HepG2 (cell line): ENCODE results near the gene IQCN. TPM values are rescaled to one million over a fixed set of nuclear protein-coding genes. Genes with fewer than 3 reads are reported as not detected.

Source experiments
- ADNP ChIP-seq: sonication (generic); formaldehyde crosslinking; IDR thresholded peaks from 2 replicates; pipeline ENCODE4 v1.4.0; 2020; ENCODE audit warnings: missing genetic modification reagents
- ARID4A ChIP-seq: sonication (generic); formaldehyde crosslinking; IDR thresholded peaks from 2 replicates; pipeline ENCODE4 v1.5.0; 2020; ENCODE audit warnings: mild to moderate bottlenecking, missing genetic modification reagents, borderline replicate concordance
- ARNT2 ChIP-seq: sonication (generic); formaldehyde crosslinking; IDR thresholded peaks from 2 replicates; pipeline ENCODE4 v1.8.0; 2022; ENCODE audit warnings: mild to moderate bottlenecking, low read depth, missing genetic modification reagents, moderate library complexity
- FOXA3 ChIP-seq: IDR thresholded peaks from 2 replicates; pipeline ENCODE4 v1.6.1; 2016; ENCODE audit warnings: missing genetic modification reagents, missing compliant biosample characterization
- KAT7 ChIP-seq: IDR thresholded peaks from 2 replicates; pipeline ENCODE4 v1.6.1; 2018; ENCODE audit warnings: borderline replicate concordance, missing compliant biosample characterization
- KDM5B ChIP-seq: sonication (generic); formaldehyde crosslinking; IDR thresholded peaks from 2 replicates; pipeline ENCODE4 v1.4.0; 2020; ENCODE audit warnings: missing genetic modification reagents, mild to moderate bottlenecking, borderline replicate concordance
- REPIN1 ChIP-seq: sonication (generic); formaldehyde crosslinking; IDR thresholded peaks from 2 replicates; pipeline ENCODE4 v1.8.0; 2022; ENCODE audit warnings: missing genetic modification reagents, low read depth, mild to moderate bottlenecking, borderline replicate concordance
- SRSF9 ChIP-seq: fragments of 200-400 bp; formaldehyde crosslinking; IDR thresholded peaks from 2 replicates; pipeline ENCODE4 v1.6.1; 2018; ENCODE audit warnings: borderline replicate concordance, mild to moderate bottlenecking, low read depth, low read length; ENCODE audit not compliant: insufficient read depth, poor library complexity, severe bottlenecking
- TEAD2 ChIP-seq: sonication (generic); formaldehyde crosslinking; IDR thresholded peaks from 2 replicates; pipeline ENCODE4 v1.9.0; 2021; ENCODE audit warnings: missing genetic modification reagents
- ZNF20 ChIP-seq: sonication (generic); formaldehyde crosslinking; IDR thresholded peaks from 2 replicates; pipeline ENCODE4 v1.4.0; 2020; ENCODE audit warnings: mild to moderate bottlenecking, moderate library complexity, missing genetic modification reagents
- ZNF318 ChIP-seq: sonication (generic); formaldehyde crosslinking; IDR thresholded peaks from 2 replicates; pipeline ENCODE4 v1.4.0; 2020; ENCODE audit warnings: mild to moderate bottlenecking, missing genetic modification reagents
- ZNF335 ChIP-seq: sonication (generic); formaldehyde crosslinking; IDR thresholded peaks from 2 replicates; pipeline ENCODE4 v1.4.0; 2020; ENCODE audit warnings: missing genetic modification reagents
- ZNF446 ChIP-seq: sonication (generic); formaldehyde crosslinking; IDR thresholded peaks from 2 replicates; pipeline ENCODE4 v1.5.0; 2020; ENCODE audit warnings: mild to moderate bottlenecking, missing genetic modification reagents
- ZNF607 ChIP-seq: sonication (generic); formaldehyde crosslinking; IDR thresholded peaks from 2 replicates; pipeline ENCODE4 v1.5.1; 2020; ENCODE audit warnings: missing genetic modification reagents, mild to moderate bottlenecking, borderline replicate concordance
- ZNF766 ChIP-seq: sonication (generic); formaldehyde crosslinking; IDR thresholded peaks from 2 replicates; pipeline ENCODE4 v1.5.0; 2020; ENCODE audit warnings: missing genetic modification reagents, borderline replicate concordance
- ZNF780A ChIP-seq: sonication (generic); formaldehyde crosslinking; IDR thresholded peaks from 2 replicates; pipeline ENCODE4 v1.8.0; 2022; ENCODE audit warnings: mild to moderate bottlenecking, missing genetic modification reagents, moderate library complexity
- polyA plus RNA-seq, 8 experiments: library from polyadenylated mRNA; depleted of rRNA in 3 of 8; stranded (reverse) in 7 of 8; unstranded in 1 of 8; fragments of >200 nt; fragmentation: Illumina TruSeq in 4 of 8; extraction: Trizol in 4 of 8; gene quantifications; 2 replicates each; pipeline versions ENCODE4 v1.2.1 to v1.2.3, GENCODE V29; 2011 to 2016; ENCODE audit warnings: low read depth in 4 of 8, missing spikeins in 1 of 8, mixed read lengths in 1 of 8; ENCODE audit not compliant: insufficient read depth in 1 of 8
- total RNA-seq, 5 experiments: library from RNA; depleted of rRNA; stranded (reverse); fragments of >200 nt; fragmentation: Illumina TruSeq; extraction: Trizol; gene quantifications; 2 replicates each; pipeline ENCODE4 v1.2.3, GENCODE V29; 2016; ENCODE audit warnings: low read depth in 1 of 5

IQCN gene
- total and polyA plus RNA-seq, 2 of the 13 experiments (the other 11 are each of a cell fraction or from before 2014, with no cell fraction given), result 0.04 to 0.18 TPM

GRCh38 chr19:18319591-18320135 is 45.4 kb upstream of the IQCN start (continued):
- peak; percentile 78; the same call in 1 of the 2 replicates for TF ChIP-seq ARID4A (CRISPR knock-in tag)
- no peak for TF ChIP-seq ZNF20 (CRISPR knock-in tag)
- peak; percentile 7; the same call in 1 of the 2 replicates for TF ChIP-seq KDM5B (CRISPR knock-in tag)
- TF ChIP-seq ZNF766 (CRISPR knock-in tag), result no peak
- peak; percentile 83; the same call in 1 of the 2 replicates for TF ChIP-seq ZNF607 (CRISPR knock-in tag)
- TF ChIP-seq ZNF780A, result no peak
- TF ChIP-seq ADNP (CRISPR knock-in tag), result 0 out of 2 replicates have a peak, but pooled peaks have one; percentile 70
- TF ChIP-seq REPIN1, result peak; percentile 49; the same call in 1 of the 2 replicates
- TF ChIP-seq KAT7 (CRISPR knock-in tag), result no peak
- peak; percentile 98 for TF ChIP-seq FOXA3 (CRISPR knock-in tag)
- no peak for TF ChIP-seq TEAD2
- TF ChIP-seq ZNF335 (CRISPR knock-in tag), result peak; percentile 65
- TF ChIP-seq ARNT2 (CRISPR knock-in tag), result no peak
- no peak for TF ChIP-seq SRSF9
- TF ChIP-seq ZNF446 (CRISPR knock-in tag), result no peak
- TF ChIP-seq ZNF318 (CRISPR knock-in tag), result 0 out of 2 replicates have a peak, but pooled peaks have one; percentile 60
